Stimulated activated CD4-positive, alpha-beta T cell treated with anti-CD3 and anti-CD28 coated beads, Interleukin-4, amount 100 ng/mL, for 1 hour (primary cell): Measurements from ENCODE around the gene LUC7L3.
"Not testable (repeated sequence)": the region's sequence is repeated elsewhere in the genome, so short reads cannot be mapped to it uniquely, and the experiment has no call there.

Experiments used
- DNase-seq: peaks from one replicate; pipeline ENCODE4 v3.0.0-alpha.2; 2020

LUC7L3 gene, protein sequence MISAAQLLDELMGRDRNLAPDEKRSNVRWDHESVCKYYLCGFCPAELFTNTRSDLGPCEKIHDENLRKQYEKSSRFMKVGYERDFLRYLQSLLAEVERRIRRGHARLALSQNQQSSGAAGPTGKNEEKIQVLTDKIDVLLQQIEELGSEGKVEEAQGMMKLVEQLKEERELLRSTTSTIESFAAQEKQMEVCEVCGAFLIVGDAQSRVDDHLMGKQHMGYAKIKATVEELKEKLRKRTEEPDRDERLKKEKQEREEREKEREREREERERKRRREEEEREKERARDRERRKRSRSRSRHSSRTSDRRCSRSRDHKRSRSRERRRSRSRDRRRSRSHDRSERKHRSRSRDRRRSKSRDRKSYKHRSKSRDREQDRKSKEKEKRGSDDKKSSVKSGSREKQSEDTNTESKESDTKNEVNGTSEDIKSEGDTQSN

GRCh38 chr17:50719144-50719923, at the start of gene LUC7L3:
TSS of gene LUC7L3 (plus strand) at chr17:50719603. CDS start at chr17:50719733, 130 bp downstream.
- DNase-seq, result peak; percentile 93

- DNase-seq, result no peak
These were observed 47.3 kb upstream of the LUC7L3 start for GRCh38 chr17:50672071-50672470.

DNA sequence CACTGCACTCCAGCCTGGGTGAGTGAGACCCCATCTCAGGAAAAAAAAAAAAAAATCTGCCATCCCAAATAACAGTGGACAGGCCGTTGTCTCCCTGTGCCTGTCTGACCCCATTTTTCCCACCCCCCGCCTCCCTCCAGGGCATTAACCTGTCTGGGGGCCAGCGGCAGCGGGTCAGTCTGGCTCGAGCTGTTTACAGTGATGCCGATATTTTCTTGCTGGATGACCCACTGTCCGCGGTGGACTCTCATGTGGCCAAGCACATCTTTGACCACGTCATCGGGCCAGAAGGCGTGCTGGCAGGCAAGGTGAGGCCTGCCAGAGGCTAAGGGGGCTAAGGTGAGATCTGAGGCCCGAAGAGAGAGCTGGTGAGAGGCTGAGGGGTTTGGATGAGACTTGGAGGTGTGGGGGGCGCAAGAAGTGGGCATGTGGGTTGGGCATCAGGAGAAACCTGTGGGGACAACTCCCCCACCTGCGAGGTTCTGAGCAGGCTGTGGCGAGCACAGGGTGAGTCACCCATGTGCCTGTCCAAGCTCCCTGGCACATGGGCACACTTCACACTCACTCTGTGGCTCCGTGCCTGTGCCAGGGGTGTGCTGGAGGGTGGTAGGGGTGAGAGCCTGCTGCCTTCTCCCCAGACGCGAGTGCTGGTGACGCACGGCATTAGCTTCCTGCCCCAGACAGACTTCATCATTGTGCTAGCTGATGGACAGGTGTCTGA, 46.4 kb upstream of the LUC7L3 start:
- DNase-seq, result no peak

- DNase-seq, result no peak
These were observed 44.2 kb upstream of the LUC7L3 start for GRCh38 chr17:50675190-50675589.

- DNase-seq, result no peak
These were observed 43.8 kb upstream of the LUC7L3 start for GRCh38 chr17:50675627-50676026.

- no peak for DNase-seq
These were observed 43.1 kb upstream of the LUC7L3 start for GRCh38 chr17:50676065-50676975.

DNA sequence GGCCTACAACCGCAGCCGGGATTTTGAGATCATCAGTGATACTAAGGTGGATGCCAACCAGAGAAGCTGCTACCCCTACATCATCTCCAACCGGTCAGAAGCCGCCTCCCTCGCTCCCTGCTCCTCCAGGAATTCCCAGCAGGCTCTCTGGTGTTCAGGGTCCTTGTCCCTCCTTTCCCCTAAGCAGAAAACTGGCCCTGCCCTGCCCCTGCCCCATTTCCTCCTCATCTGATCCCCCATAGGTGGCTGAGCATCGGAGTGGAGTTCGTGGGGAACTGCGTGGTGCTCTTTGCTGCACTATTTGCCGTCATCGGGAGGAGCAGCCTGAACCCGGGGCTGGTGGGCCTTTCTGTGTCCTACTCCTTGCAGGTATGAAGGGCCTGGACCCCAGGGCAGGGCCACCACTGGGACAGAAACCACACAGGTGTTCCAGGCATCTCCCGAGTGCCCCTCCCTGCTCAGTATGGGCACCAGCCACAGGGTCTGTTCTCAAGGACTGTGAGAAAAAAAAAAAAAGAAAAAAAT, 41.5 kb upstream of the LUC7L3 start:
- DNase-seq, result no peak

DNA sequence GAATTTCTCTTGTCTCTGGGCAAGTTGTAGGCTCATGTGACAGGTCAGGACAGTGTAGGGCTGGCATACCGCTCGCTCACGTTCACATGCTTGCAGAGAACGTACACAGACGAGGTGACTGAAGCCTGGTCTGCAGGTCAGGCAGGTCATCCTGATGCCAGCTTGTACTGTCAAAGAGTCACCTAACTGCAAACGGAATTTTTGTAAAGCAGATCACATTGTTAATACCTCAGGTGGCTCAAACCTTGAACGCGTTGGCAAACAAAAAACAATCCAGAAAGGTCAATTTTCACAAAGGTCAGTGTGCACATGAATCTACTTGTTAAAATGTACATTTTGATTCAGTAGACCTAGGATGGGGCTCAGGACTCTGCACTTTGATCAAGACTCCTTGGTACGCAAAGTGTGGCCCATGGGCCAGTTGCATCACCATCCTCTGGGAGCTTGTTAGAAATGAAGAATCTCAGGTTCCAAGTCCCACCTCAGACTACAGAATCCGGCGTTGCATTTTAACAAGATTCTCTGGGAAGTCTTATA, 40.3 kb upstream of the LUC7L3 start:
- no peak for DNase-seq

GRCh38 chr17:50680126-50680525, 39.3 kb upstream of the LUC7L3 start:
- DNase-seq, result no peak

DNA sequence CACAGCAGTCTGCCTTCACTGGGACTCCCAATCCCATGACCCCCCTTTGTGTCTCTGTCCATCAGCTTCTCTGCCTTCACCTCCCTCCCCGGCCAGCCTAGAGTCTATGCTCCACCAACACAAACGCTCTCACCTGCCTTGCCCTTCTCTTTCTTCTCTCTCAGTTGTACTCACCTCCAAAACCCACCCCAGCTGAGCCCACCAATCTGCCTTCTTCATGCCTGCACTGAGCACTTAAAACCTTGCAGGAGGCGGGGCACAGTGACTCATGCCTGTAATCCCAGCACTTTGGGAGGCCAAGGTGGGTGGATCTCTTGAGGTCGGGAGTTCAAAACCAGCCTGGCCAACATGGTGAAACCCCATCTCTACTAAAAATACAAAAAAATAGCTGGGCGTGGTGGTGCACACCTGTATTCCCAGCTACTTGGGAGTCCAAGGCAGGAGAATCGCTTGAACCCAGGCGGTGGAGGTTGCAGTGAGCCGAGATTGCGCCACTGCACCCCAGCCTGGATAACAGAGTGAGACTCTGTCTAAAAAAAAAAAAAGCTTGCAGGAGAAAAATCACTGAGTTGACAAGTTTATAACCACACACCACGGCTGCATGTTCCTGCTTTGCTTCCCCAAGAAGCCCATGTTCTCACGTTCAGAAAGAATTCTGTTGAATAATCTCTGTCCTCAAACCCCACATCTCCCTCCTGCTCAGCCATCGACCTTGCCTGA, 38.7 kb upstream of the LUC7L3 start:
- DNase-seq, result not testable (repeated sequence)

DNA sequence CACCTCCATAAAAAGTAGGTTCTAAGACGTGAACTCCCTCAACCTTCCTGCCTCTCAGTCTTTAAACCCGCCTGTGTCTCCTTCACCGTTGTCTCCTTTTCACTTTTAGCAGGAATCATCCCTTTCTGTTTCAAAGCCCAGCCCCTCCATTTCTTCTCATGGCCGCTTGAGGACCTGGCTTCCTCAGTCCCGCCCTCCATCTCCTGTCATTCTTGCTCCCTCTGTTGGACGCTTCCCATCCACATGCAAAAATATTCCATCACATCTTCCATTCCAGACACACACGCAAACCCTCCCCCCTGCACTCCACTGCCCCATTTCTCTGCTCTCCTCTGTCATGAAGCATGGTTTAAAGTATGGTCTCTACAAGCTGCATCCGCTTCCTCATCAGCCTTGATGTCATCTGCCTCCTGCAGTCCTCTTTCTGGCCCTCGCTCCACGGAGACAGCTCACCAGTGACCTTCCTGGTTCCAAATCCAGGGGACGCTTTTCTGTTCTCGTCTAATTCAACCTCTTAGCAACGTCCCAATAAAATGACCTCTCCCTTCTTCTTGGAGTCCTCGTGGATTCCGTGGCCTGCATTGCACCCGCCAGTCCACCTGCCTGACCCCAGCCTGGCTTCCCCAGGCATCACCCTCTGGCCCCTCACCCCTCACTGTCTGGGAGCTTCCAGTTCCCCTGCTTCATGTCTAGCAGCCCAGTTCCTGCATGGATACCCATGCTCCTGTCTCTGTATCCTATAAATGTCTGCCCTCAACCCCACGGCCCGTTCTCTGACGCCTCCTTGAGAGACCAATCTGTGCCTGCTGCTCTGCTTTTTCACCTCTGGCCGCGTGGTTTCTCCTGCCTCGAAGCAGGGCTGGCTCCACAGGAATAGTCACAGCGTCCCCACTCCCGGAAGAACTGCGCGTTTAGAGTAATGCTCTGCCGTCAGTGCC, 37.9 kb upstream of the LUC7L3 start:
- DNase-seq, result no peak

DNA sequence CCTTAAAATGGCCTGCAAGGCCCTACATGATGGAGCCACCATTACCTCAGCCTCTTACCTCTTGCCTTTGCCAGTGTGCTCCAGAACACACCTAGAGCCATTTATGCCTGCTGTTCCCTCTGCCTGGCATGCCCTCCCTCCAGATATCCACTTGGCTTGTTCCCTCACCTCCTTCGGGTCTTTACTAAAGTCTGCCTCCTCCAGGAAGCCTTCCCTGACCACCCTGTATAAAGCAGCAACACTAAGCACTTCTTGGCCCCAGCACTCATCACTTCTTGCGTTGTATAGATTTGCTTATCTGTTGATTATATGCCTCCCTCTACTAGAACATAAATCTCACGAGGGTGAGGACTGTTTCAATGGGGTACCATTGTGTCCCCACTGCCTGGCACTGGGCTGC, 37.0 kb upstream of the LUC7L3 start:
- no peak for DNase-seq

DNA sequence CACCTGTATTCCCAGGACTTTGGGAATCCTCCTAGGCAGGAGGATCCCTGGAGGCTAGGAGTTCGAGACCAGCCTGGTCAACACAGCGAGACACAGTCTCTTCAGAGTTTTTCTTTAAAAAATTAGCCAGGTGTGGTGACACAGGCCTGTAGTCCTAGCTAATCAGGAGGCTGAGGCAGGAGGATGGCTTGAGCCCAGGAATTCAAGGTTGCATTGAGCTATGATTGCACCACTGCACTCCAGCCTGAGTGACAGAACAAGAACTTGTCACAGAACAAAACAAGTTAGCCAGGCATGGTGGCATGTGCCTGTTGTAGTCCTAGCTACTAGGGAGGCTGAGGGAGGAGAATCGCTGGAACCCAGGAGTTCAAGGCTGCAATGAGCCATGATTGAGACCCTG, 36.5 kb upstream of the LUC7L3 start:
- DNase-seq, result no peak

DNA sequence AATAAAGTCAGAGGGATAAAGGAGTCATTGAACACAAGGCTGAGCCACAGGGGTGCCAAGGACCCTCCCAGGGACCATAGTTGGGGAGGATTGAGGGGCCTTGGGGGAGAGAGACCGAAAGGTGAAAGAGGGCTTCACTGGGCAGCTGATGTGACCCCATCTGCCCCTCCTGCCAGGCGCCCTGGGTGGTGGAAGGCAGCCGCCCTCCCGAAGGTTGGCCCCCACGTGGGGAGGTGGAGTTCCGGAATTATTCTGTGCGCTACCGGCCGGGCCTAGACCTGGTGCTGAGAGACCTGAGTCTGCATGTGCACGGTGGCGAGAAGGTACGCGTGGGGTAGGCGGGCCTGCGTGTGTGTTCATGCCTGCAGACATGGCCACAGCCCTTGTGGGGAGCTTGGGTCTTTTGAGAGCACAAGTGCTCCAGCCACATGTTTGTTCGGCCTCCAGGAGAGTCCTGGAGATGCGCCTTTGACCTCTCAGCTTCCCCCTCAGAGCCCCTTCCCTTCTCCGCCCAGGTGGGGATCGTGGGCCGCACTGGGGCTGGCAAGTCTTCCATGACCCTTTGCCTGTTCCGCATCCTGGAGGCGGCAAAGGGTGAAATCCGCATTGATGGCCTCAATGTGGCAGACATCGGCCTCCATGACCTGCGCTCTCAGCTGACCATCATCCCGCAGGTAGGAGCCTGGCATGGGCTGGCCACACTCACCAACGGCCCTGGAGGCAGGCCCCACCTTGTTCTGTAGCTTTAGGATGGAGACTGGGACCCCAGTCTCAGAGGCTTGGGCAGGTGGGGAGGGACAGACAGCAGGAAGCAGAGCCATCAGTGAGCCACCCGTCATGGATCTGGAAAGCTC, 35.7 kb upstream of the LUC7L3 start:
- DNase-seq, result no peak

DNA sequence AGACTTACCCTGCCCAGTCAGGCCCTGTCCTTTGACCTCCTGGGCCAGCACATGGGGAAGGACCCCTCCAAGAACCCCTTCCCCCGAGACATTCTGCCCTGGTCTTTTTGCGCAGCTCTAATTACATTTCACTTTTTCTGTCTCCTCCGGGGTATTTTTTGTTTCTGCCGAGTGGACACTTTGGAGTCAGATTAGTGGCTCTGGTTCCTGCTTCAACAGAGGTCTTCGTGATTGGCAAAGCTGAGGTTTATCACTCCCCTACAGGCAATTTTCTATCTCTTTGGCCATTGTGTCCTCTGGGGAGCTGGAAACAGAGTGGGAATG, 35.2 kb upstream of the LUC7L3 start:
- DNase-seq, result no peak

DNA sequence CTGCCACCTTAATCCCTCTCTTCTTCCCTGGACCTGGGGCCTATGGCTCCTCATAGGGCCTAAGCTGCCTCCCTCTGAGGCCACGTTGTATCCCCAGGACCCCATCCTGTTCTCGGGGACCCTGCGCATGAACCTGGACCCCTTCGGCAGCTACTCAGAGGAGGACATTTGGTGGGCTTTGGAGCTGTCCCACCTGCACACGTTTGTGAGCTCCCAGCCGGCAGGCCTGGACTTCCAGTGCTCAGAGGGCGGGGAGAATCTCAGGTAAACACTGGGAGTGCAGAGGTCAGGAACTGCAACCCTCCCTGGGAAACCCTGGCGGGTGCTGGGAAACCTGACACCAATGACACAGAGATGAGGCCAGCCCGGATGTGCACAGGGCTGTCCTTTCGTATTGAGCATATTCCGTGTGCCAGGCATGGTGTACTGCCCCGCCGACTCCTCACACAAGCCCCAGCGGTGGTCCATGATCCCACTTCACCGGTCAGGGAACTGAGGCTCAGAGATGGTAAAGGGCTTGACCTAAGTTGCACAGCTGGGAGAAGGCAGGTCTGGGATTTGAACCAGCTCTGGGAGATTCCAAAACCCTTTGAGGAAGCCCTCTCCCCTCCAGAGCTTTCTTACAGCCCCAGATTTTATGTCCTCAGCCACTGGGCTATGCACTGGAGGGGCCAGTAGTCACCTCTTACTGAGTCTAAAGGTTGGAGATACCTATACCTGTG, 34.6 kb upstream of the LUC7L3 start:
- no peak for DNase-seq

DNA sequence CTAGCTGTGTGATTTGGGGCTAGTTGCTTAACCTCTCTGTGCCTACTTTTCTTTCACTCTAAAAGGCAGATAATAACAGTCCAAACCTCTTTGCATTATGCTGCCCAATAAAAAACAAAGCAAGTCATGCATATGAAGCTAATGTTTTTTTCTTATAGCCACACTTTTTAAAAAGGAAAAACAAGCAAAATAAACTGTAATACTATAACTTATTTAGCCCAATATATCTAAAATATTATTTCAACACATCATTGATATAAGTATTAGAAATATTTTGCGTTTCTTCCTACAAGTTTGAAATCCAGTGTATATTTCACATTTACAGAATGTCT, 34.1 kb upstream of the LUC7L3 start:
- DNase-seq, result no peak

DNA sequence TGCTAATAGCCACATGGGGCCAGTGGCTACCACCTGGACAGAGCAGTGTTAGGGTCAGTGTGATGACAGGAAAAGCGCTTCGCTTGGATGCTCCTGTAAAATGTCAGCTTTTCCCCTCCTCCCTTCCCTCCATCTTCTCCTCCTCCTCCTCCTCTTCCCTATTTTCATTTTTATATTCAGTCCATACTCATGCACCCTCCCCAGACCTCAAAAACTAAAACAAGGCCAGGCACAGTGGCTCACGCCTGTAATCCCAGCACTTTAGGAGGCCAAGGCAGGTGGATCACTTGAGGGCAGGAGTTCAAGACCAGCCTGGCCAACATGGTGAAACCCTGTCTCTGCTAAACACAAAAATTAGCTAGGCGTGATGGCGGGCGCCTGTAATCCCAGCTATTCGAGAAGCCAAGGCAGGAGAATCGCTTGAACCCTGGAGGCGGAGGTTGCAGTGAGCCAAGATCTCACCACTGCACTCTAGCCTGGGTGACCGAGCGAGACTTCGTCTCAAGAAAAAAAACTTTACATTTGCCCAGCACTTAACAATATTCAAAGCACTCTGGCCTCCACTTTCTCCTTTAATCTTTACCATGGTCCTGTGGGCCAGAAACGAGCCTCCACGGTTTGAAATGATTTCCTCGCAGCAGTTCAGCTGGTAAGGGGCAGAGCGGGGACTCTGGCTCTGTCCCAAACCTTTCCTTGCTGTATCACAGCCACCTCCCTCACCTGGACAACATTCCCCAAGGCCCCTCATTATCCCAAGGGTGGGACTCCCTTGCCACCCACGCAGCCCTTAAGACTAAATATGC, 33.5 kb upstream of the LUC7L3 start:
- no peak for DNase-seq
